Mucosa of rectum (tissue), 2 donors: Measurements from ENCODE around the gene TM2D1.

Experiments
- H3K27ac ChIP-seq, 2 donors: one replicate each; pipeline ENCODE4 v1.7.0; 2013; ENCODE audit warnings: inconsistent platforms in 2 of 2, low read depth in 2 of 2, low read length in 2 of 2
- H3K27me3 ChIP-seq, 2 donors: one replicate each; pipeline ENCODE4 v1.7.0; 2013; ENCODE audit warnings: low read length in 2 of 2; ENCODE audit not compliant: control insufficient read depth in 2 of 2, insufficient read depth in 2 of 2
- H3K36me3 ChIP-seq, 2 donors: one replicate each; pipeline ENCODE4 v1.7.0; 2013; ENCODE audit warnings: low read length in 2 of 2; ENCODE audit not compliant: control insufficient read depth in 2 of 2, insufficient read depth in 2 of 2
- H3K4me1 ChIP-seq, 2 donors: one replicate each; pipeline ENCODE4 v1.7.0; 2013; ENCODE audit warnings: low read length in 2 of 2, mild to moderate bottlenecking in 1 of 2; ENCODE audit not compliant: control insufficient read depth in 2 of 2, insufficient read depth in 2 of 2
- H3K4me3 ChIP-seq, 2 donors: one replicate each; pipeline ENCODE4 v1.7.0; 2013; ENCODE audit warnings: low read length in 2 of 2
- H3K9ac ChIP-seq, 2 donors: one replicate each; pipeline ENCODE4 v1.7.0; 2013; ENCODE audit warnings: low read length in 2 of 2, low read depth in 1 of 2, mild to moderate bottlenecking in 1 of 2
- H3K9me3 ChIP-seq, 2 donors: one replicate each; pipeline ENCODE4 v1.7.0; 2013; ENCODE audit warnings: low read length in 2 of 2; ENCODE audit not compliant: control insufficient read depth in 2 of 2
- donor health status: healthy.
- donor health status: Normal muscosa, but diverticular disease.

The TM2D1 gene

GRCh38 chr1:61636814-61637213, 88.1 kb downstream of the TM2D1 start:
- Histone ChIP-seq H3K9me3 (no peaks in the 10 kb centered on the region), H3K9ac (no peak overlapping the region), H3K4me3 (no peak overlapping the region), H3K27me3 (no peaks in the 10 kb centered on the region), H3K27ac (no peak overlapping the region), H3K4me1 (no peaks in the 10 kb centered on the region), H3K36me3 (no peaks in the 10 kb centered on the region)

GRCh38 chr1:61636376-61636775, 88.6 kb downstream of the TM2D1 start:
- H3K4me1 ChIP-seq = no peaks in the 10 kb centered on the region
- no peaks in the 10 kb centered on the region for H3K36me3 ChIP-seq
- H3K4me3 ChIP-seq = no peak overlapping the region
- no peak overlapping the region for H3K9ac ChIP-seq
- H3K27ac ChIP-seq = no peak overlapping the region
- no peaks in the 10 kb centered on the region for H3K27me3 ChIP-seq
- H3K9me3 ChIP-seq = no peaks in the 10 kb centered on the region

- no peaks in the 10 kb centered on the region for H3K27me3 ChIP-seq
- no peak overlapping the region for H3K9ac ChIP-seq
- H3K27ac ChIP-seq = no peak overlapping the region
- H3K36me3 ChIP-seq = no peaks in the 10 kb centered on the region
- H3K4me3 ChIP-seq = no peak overlapping the region
- H3K9me3 ChIP-seq = no peaks in the 10 kb centered on the region
- H3K4me1 ChIP-seq = no peaks in the 10 kb centered on the region
Measured at GRCh38 chr1:61635557-61635956, 89.4 kb downstream of the TM2D1 start.

- H3K9me3 ChIP-seq = no peaks in the 10 kb centered on the region
- H3K27ac ChIP-seq = no peak overlapping the region
- no peaks in the 10 kb centered on the region for H3K4me1 ChIP-seq
- no peaks in the 10 kb centered on the region for H3K27me3 ChIP-seq
- H3K36me3 ChIP-seq = no peaks in the 10 kb centered on the region
- H3K4me3 ChIP-seq = no peak overlapping the region
- no peak overlapping the region for H3K9ac ChIP-seq
Measured at GRCh38 chr1:61631436-61631835, 93.5 kb downstream of the TM2D1 start.
